VCaP (cell line): ENCODE measurements around the gene TXNIP.

Experiments
- H3K27ac ChIP-seq: fragments of 450-650 bp; 2 replicates; pipeline ENCODE4 v1.5.1; 2017
- CTCF ChIP-seq: fragments of 450-650 bp; conservative IDR thresholded peaks from 2 replicates; pipeline ENCODE4 v1.5.1; 2017; ENCODE audit warnings: mild to moderate bottlenecking, moderate library complexity

TXNIP gene

DNA sequence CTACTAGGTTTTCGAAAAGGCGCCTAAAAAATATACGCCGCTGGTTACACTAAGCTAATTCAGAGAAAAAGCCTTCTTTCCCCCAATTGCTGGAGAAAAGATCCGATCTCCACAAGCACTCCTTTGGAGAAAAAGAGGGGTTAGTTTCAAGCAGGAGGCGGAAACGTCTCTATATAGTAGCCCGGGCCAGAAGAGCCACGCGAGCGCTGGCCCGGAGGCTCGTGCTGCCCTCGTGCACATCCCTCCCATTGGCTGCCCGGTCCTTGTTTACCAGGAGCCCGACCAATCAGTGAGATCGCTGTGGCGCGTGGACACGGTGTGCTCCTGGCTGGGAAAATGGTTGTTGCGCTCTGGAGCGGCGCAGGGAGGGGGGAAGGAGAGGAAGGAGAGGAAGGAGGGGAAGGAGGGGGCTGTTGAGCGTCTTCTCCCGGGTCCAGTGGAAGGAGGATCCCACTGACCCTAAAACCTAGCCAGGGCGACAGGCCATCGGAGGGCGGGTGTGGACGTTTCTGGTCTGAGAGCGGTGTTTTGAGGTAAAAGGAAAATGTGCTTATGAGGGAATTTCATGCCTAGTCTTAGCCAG is at the start of gene TXNIP:
TXNIP (minus strand) TSS at position 147 of the 583 bp plus-strand sequence. CDS start 313 bp downstream, outside the sequence.
- peak within 1 kb of the TSS; percentile 94 for H3K27ac ChIP-seq
- TF ChIP-seq CTCF = no peak

- TF ChIP-seq CTCF = no peak
- peak overlapping the region; percentile 80 for H3K27ac ChIP-seq
These were observed 43.4 kb upstream of the TXNIP start for GRCh38 chr1:146039844-146040194.

DNA sequence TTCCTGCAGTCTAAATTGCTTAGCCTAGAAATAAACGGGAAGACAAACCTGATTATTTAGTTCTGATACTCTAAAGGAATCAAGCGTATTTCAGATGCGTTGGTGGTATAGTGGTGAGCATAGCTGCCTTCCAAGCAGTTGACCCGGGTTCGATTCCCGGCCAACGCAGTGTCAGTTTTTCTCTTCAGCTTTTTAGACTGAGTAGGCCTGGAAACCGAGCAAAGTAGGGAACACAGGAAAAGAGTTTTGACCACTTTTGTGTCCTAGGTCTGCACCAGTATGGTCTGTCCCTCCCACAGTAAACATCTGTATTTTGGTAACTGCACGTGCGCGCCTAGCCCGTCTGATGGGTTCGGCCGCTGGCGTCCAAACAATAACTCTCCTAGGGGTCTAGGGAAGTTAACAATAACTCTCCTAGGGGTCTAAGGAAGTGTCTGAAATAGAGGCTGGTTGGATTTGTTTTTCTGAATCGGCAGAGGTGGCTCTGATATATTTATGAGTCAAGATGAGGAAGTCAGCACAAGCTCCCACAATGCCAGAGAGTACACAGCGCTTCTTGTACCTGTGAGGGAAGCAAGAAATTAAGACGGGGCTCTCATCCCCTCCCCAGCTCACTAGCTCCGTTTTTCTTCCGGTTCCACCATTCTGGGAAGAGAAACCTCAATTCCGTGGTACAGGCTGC is 40.7 kb upstream of the TXNIP start:
- H3K27ac ChIP-seq = peak overlapping the region; percentile 80

DNA sequence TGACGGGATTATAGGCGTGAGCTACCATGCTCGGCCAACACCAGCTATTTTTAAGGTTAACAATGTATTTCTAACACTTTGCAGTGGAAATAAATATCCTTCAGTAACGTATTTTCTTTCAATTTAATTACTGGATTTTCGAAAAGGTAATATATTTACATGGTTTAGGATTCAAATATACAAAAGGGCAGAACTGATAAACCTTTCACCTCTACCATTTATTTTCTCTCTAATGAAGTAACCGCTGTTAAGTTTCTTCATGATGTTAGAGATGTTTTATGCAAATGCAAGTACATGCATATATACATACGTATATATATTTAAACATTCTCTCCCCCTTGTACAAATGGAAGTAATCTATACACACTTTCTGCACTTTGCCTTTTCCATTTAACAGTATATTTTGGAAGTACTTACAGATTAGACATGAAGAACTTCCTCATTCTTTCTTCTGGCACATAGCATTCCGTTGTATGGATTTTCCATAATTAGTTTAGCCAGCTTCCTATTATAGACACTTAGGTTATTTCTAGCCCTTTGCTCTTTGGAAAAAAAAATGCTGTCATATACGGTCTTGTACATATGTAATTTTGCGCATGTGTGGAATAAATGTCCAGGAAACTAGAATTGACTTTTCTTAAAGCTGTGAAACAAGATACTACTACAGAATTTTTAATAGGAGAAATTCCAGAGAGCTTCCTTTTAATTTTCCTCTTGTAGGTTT is 40.0 kb upstream of the TXNIP start:
- no peak for TF ChIP-seq CTCF
- peak overlapping the region; percentile 80 for H3K27ac ChIP-seq

More for the DNA sequence above, 40.7 kb upstream of the TXNIP start:
- TF ChIP-seq CTCF = no peak

DNA sequence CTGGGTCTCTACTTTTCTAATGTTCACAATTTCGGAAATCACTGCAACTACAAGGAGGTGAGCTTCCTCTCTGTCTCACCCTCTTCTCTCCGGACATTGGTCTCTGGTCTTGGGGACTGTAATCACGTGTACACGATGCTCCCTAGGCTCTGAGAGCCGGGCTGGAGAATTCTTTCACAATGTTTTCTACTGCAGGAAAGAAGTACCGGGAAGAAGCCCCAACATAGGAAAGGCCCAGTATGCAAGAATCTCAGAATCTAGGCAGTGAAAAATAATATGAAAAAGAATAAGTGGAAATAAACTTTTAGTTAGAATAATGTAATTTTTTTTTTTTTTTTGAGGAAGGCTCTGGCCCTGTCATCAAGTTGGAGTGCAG is 38.7 kb upstream of the TXNIP start:
- TF ChIP-seq CTCF = no peak
- no peak overlapping the region for H3K27ac ChIP-seq

DNA sequence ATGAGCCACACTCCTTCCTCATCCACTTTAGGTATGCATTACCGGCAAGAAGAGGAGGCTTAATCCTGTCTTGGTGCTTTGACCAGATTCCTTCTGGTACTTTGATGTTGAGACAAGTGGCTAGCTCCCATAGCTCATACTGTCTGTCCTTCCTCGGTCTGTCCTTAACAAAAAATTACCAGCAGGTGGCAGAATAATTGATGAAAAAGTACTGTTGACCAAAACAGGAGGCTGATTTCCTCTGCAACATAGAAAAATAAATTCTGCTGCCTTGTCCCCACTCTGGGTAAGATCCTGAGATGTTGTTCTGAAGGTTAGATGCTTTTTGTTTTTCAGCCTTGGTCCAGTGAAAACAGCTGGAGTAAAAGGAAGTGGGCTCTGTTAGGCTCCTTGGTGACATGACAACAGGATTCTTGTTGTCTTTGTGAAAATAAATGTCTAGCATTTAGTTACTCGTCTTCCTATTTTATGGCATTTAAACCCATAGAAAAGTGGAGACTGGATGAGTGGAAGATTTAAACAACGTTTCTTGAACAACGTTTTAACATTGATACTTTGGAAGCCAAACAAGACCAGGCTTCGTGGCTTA is 36.3 kb upstream of the TXNIP start:
- no peak overlapping the region for H3K27ac ChIP-seq
- peak; percentile 69 for TF ChIP-seq CTCF

GRCh38 chr1:146031476-146031875 is 35.1 kb upstream of the TXNIP start:
- H3K27ac ChIP-seq = no peak overlapping the region
- no peak for TF ChIP-seq CTCF
